ENCODE results near the gene CCL16.
"Not testable (repeated sequence)": the region's sequence is repeated elsewhere in the genome, so short reads cannot be mapped to it uniquely, and the experiment has no call there.

CCL16 gene

DNA sequence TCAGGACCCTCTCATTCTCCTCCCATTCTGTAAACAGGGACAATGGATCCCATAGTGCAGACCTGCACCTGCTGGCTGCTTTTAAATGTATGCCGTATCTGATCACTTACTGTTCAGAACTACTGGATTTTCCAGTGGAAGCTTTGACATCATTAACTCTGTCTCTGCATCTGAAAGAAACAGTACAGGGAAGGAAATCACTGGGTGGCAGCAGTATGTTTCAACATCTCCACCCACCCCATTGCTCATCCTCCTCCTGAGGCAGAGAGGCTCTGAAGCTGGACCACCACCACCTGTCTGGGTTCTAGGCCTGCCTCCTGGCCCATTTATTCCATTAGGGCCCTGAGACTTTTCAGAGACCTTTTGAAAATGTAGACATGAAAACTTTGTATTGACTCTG, 17.5 kb upstream of the CCL16 start:
- no peaks in the 10 kb centered on the region for H3K36me3 ChIP-seq (replicated peaks in 1 of 2; ENCODE audit: control insufficient read depth in 2 of 2, insufficient read depth in 2 of 2, low read length in 2 of 2)
- WGBS, 2 donors (ENCODE audit: extremely low coverage in 2 of 2, insufficient read length in 2 of 2, insufficient replicate concordance in 1 of 2) = no CpG with 5 or more reads among the region's 1 CpG
- no peak overlapping the region for H2BK12ac ChIP-seq (ENCODE audit: low read length)
- H3K79me1 ChIP-seq (ENCODE audit: low read depth, low read length) = no peaks in the 10 kb centered on the region
- no peak overlapping the region for H4K8ac ChIP-seq (ENCODE audit: low read depth, low read length)
- peaks cover 0 to 2% of the 10 kb centered on the region in 2 donors for H3K9me3 ChIP-seq (replicated peaks in 1 of 2; ENCODE audit: control insufficient read depth in 2 of 2, insufficient read depth in 1 of 2, low read depth in 1 of 2, low read length in 2 of 2)
- H3K27me3 ChIP-seq (ENCODE audit: control insufficient read depth in 3 of 3, insufficient read depth in 3 of 3, low read depth in 1 of 3, low read length in 3 of 3) = no peaks in the 10 kb centered on the region
- no peak overlapping the region for H2AK5ac ChIP-seq (ENCODE audit: low read depth, low read length)
- no peak overlapping the region for H4K91ac ChIP-seq (ENCODE audit: low read depth, low read length, poor library complexity)
- H3K4me1 ChIP-seq (ENCODE audit: control insufficient read depth in 2 of 2, insufficient read depth in 1 of 2, low read depth in 1 of 2, low read length in 2 of 2) = peaks cover 5 to 15% of the 10 kb centered on the region in 2 donors
- H3K27ac ChIP-seq (replicated peaks; ENCODE audit: low read length) = no peak overlapping the region
- H2BK15ac ChIP-seq (ENCODE audit: low read length) = no peak overlapping the region
- no peak for DNase-seq (ENCODE audit: low spot score)
- H3K23ac ChIP-seq (ENCODE audit: low read depth, low read length, poor library complexity) = no peak overlapping the region
- no peak overlapping the region for H3K14ac ChIP-seq (ENCODE audit: low read length)
- no peak overlapping the region for H3K9ac ChIP-seq (ENCODE audit: low read depth, low read length, poor library complexity)
- no peak overlapping the region for H2BK5ac ChIP-seq (ENCODE audit: low read length)
- no peak overlapping the region for H3K4me2 ChIP-seq (ENCODE audit: insufficient read depth, low read length, poor library complexity, severe bottlenecking)
- H3K4ac ChIP-seq (ENCODE audit: low read length) = no peak overlapping the region
- no peak overlapping the region for H3K18ac ChIP-seq (ENCODE audit: low read length)
- H2AFZ ChIP-seq (ENCODE audit: low read length) = no peak overlapping the region
- H3K4me3 ChIP-seq (ENCODE audit: low read length in 2 of 2) = no peak overlapping the region
- H2BK120ac ChIP-seq (ENCODE audit: low read depth, low read length) = no peak overlapping the region

DNA sequence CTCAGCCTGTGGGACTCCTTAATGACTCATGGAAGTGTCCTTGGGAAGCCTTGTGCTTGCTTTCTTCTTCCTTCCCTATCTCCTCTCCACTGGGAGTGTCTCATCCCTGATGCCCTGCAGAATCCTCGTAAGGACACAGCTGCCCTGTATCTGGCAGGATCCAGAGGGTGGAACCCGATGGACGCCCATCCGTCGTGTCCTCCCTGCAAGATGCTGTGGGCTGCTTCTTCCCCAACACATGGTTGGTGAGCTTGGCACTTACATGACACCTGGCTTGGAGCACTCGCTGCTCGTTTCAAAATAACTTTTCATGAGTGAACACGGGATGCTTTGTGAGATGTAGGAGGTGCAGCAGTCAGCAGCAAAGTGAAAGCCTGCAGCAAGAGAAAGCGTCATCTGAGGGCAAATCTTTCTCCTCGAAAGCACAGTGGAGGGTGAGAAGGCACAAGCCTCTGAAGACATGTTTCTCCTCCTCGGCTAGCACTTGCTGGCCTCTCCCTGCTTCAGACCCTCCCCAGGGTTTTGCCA, 16.8 kb upstream of the CCL16 start:
- H3K14ac ChIP-seq (ENCODE audit: low read length) = no peak overlapping the region
- H3K4ac ChIP-seq (ENCODE audit: low read length) = no peak overlapping the region
- H3K18ac ChIP-seq (ENCODE audit: low read length) = peak overlapping the region; percentile 27
- H3K79me1 ChIP-seq (ENCODE audit: low read depth, low read length) = no peaks in the 10 kb centered on the region
- no peak overlapping the region for H3K4me2 ChIP-seq (ENCODE audit: insufficient read depth, low read length, poor library complexity, severe bottlenecking)
- H2AK5ac ChIP-seq (ENCODE audit: low read depth, low read length) = no peak overlapping the region
- no peak overlapping the region for H4K91ac ChIP-seq (ENCODE audit: low read depth, low read length, poor library complexity)
- H2BK120ac ChIP-seq (ENCODE audit: low read depth, low read length) = no peak overlapping the region
- no peak overlapping the region for H3K9ac ChIP-seq (ENCODE audit: low read depth, low read length, poor library complexity)
- no peak for DNase-seq (ENCODE audit: low spot score)
- peaks cover 5 to 15% of the 10 kb centered on the region in 2 donors for H3K4me1 ChIP-seq (ENCODE audit: control insufficient read depth in 2 of 2, insufficient read depth in 1 of 2, low read depth in 1 of 2, low read length in 2 of 2)
- no peak overlapping the region for H3K23ac ChIP-seq (ENCODE audit: low read depth, low read length, poor library complexity)
- no peak overlapping the region for H2BK15ac ChIP-seq (ENCODE audit: low read length)
- H3K27me3 ChIP-seq (ENCODE audit: control insufficient read depth in 3 of 3, insufficient read depth in 3 of 3, low read depth in 1 of 3, low read length in 3 of 3) = no peaks in the 10 kb centered on the region
- no peak overlapping the region for H2AFZ ChIP-seq (ENCODE audit: low read length)
- no peak overlapping the region for H3K27ac ChIP-seq (replicated peaks; ENCODE audit: low read length)
- H2BK5ac ChIP-seq (ENCODE audit: low read length) = no peak overlapping the region
- H4K8ac ChIP-seq (ENCODE audit: low read depth, low read length) = no peak overlapping the region
- H3K36me3 ChIP-seq (replicated peaks in 1 of 2; ENCODE audit: control insufficient read depth in 2 of 2, insufficient read depth in 2 of 2, low read length in 2 of 2) = no peaks in the 10 kb centered on the region
- H3K9me3 ChIP-seq (replicated peaks in 1 of 2; ENCODE audit: control insufficient read depth in 2 of 2, insufficient read depth in 1 of 2, low read depth in 1 of 2, low read length in 2 of 2) = peaks cover 0 to 2% of the 10 kb centered on the region in 2 donors
- WGBS, 2 donors (ENCODE audit: extremely low coverage in 2 of 2, insufficient read length in 2 of 2, insufficient replicate concordance in 1 of 2) = no CpG with 5 or more reads among the region's 11 CpGs
- H3K4me3 ChIP-seq (ENCODE audit: low read length in 2 of 2) = no peak overlapping the region
- H2BK12ac ChIP-seq (ENCODE audit: low read length) = no peak overlapping the region

DNA sequence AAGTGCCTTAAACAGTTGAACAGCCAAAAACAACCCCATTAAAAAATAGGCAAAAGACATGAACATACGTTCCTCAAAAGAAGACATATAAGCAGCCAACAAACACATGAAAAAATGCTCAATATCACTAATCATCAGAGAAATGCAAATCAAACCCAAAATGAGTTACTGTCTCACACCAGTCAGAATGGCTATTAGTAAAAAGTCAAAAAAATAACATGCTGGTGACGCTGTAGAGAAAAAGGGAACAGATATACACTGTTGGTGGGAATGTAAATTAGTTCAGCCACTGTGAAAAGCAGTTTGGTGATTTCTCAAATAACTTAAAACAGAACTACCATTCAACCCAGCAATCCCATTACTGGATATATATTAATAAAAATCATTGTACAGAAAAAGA, 14.0 kb upstream of the CCL16 start:
- not testable (repeated sequence) for H4K91ac ChIP-seq (ENCODE audit: low read depth, low read length, poor library complexity); H3K27me3 ChIP-seq (ENCODE audit: control insufficient read depth in 3 of 3, insufficient read depth in 3 of 3, low read depth in 1 of 3, low read length in 3 of 3); H2AK5ac ChIP-seq (ENCODE audit: low read depth, low read length); H2BK5ac ChIP-seq (ENCODE audit: low read length); H3K4me2 ChIP-seq (ENCODE audit: insufficient read depth, low read length, poor library complexity, severe bottlenecking); H3K14ac ChIP-seq (ENCODE audit: low read length); H3K79me1 ChIP-seq (ENCODE audit: low read depth, low read length); H3K4me3 ChIP-seq (ENCODE audit: low read length in 2 of 2); H3K4ac ChIP-seq (ENCODE audit: low read length); H3K36me3 ChIP-seq (replicated peaks in 1 of 2; ENCODE audit: control insufficient read depth in 2 of 2, insufficient read depth in 2 of 2, low read length in 2 of 2); H2BK120ac ChIP-seq (ENCODE audit: low read depth, low read length); H2AFZ ChIP-seq (ENCODE audit: low read length); H3K9me3 ChIP-seq (replicated peaks in 1 of 2; ENCODE audit: control insufficient read depth in 2 of 2, insufficient read depth in 1 of 2, low read depth in 1 of 2, low read length in 2 of 2); H3K18ac ChIP-seq (ENCODE audit: low read length); H2BK15ac ChIP-seq (ENCODE audit: low read length); DNase-seq (ENCODE audit: low spot score); H3K9ac ChIP-seq (ENCODE audit: low read depth, low read length, poor library complexity); H4K8ac ChIP-seq (ENCODE audit: low read depth, low read length); H2BK12ac ChIP-seq (ENCODE audit: low read length); H3K4me1 ChIP-seq (ENCODE audit: control insufficient read depth in 2 of 2, insufficient read depth in 1 of 2, low read depth in 1 of 2, low read length in 2 of 2); H3K27ac ChIP-seq (replicated peaks; ENCODE audit: low read length); H3K23ac ChIP-seq (ENCODE audit: low read depth, low read length, poor library complexity)
- WGBS, 2 donors (ENCODE audit: extremely low coverage in 2 of 2, insufficient read length in 2 of 2, insufficient replicate concordance in 1 of 2) = no CpG with 5 or more reads among the region's 2 CpGs

DNA sequence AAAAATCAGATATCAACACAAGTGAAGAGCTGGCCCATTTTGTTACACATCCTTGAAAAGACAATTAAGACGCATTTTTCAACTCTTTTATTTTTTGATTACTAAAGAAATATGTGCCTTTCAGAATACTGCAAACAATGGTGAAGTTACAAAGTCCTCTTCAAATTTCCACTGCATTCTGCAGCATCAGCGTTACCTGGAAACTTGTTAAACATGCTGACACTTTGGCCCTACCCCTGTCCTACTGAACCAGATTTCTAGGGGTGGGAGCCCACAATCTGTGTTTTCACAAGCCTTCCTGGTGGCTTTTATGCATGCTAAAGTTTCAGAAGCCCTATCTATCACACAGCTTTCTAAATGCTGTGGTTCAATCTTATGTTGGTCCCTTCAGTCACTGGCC, 9.8 kb upstream of the CCL16 start:
- H2BK5ac ChIP-seq (ENCODE audit: low read length) = no peak overlapping the region
- H3K27me3 ChIP-seq (ENCODE audit: control insufficient read depth in 3 of 3, insufficient read depth in 3 of 3, low read depth in 1 of 3, low read length in 3 of 3) = no peaks in the 10 kb centered on the region
- no peak overlapping the region for H3K4ac ChIP-seq (ENCODE audit: low read length)
- no peak overlapping the region for H2BK15ac ChIP-seq (ENCODE audit: low read length)
- no peak overlapping the region for H4K8ac ChIP-seq (ENCODE audit: low read depth, low read length)
- no peak overlapping the region for H3K14ac ChIP-seq (ENCODE audit: low read length)
- no peak overlapping the region for H3K18ac ChIP-seq (ENCODE audit: low read length)
- no peak overlapping the region for H2AK5ac ChIP-seq (ENCODE audit: low read depth, low read length)
- no peak overlapping the region for H3K9ac ChIP-seq (ENCODE audit: low read depth, low read length, poor library complexity)
- H3K4me1 ChIP-seq (ENCODE audit: control insufficient read depth in 2 of 2, insufficient read depth in 1 of 2, low read depth in 1 of 2, low read length in 2 of 2) = no peaks in the 10 kb centered on the region
- H4K91ac ChIP-seq (ENCODE audit: low read depth, low read length, poor library complexity) = no peak overlapping the region
- DNase-seq (ENCODE audit: low spot score) = no peak
- no peak overlapping the region for H3K4me2 ChIP-seq (ENCODE audit: insufficient read depth, low read length, poor library complexity, severe bottlenecking)
- H3K9me3 ChIP-seq (replicated peaks in 1 of 2; ENCODE audit: control insufficient read depth in 2 of 2, insufficient read depth in 1 of 2, low read depth in 1 of 2, low read length in 2 of 2) = no peaks in the 10 kb centered on the region
- H2BK12ac ChIP-seq (ENCODE audit: low read length) = no peak overlapping the region
- H2BK120ac ChIP-seq (ENCODE audit: low read depth, low read length) = no peak overlapping the region
- no peaks in the 10 kb centered on the region for H3K36me3 ChIP-seq (replicated peaks in 1 of 2; ENCODE audit: control insufficient read depth in 2 of 2, insufficient read depth in 2 of 2, low read length in 2 of 2)
- WGBS, 2 donors (ENCODE audit: extremely low coverage in 2 of 2, insufficient read length in 2 of 2, insufficient replicate concordance in 1 of 2) = no CpG with 5 or more reads among the region's 2 CpGs
- H3K23ac ChIP-seq (ENCODE audit: low read depth, low read length, poor library complexity) = no peak overlapping the region
- no peak overlapping the region for H2AFZ ChIP-seq (ENCODE audit: low read length)
- H3K79me1 ChIP-seq (ENCODE audit: low read depth, low read length) = no peaks in the 10 kb centered on the region
- no peak overlapping the region for H3K27ac ChIP-seq (replicated peaks; ENCODE audit: low read length)
- H3K4me3 ChIP-seq (ENCODE audit: low read length in 2 of 2) = no peak overlapping the region
